Loucy (cell line): ENCODE results near the gene CDH13.

Source experiments
- EZH2phosphoT487 ChIP-seq: fragments of 200-600 bp; IDR thresholded peaks from 2 replicates; pipeline ENCODE4 v1.6.1; 2018; ENCODE audit warnings: antibody characterized with exemption, mild to moderate bottlenecking, moderate library complexity, borderline replicate concordance
- TF ChIP-seq, protein P1 (sequence below): fragments of 200-600 bp; sonication (generic); conservative IDR thresholded peaks from 2 replicates; pipeline ENCODE4 v1.5.1; 2014; ENCODE audit warnings: mild to moderate bottlenecking, antibody characterized with exemption, low read length

- no peak for TF ChIP-seq EZH2phosphoT487
- TF ChIP-seq, protein P1, sequence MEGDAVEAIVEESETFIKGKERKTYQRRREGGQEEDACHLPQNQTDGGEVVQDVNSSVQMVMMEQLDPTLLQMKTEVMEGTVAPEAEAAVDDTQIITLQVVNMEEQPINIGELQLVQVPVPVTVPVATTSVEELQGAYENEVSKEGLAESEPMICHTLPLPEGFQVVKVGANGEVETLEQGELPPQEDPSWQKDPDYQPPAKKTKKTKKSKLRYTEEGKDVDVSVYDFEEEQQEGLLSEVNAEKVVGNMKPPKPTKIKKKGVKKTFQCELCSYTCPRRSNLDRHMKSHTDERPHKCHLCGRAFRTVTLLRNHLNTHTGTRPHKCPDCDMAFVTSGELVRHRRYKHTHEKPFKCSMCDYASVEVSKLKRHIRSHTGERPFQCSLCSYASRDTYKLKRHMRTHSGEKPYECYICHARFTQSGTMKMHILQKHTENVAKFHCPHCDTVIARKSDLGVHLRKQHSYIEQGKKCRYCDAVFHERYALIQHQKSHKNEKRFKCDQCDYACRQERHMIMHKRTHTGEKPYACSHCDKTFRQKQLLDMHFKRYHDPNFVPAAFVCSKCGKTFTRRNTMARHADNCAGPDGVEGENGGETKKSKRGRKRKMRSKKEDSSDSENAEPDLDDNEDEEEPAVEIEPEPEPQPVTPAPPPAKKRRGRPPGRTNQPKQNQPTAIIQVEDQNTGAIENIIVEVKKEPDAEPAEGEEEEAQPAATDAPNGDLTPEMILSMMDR, result no peak
Measured at GRCh38 chr16:83651871-83652270, 1025.1 kb downstream of the CDH13 start.
